Adrenal gland (tissue), 5 donors: ENCODE results near the gene NPHS2.

Experiments used
- CTCF ChIP-seq, 6 experiments: fragments of 450-650 bp in 4 of 6; fragments of 200-600 bp in 2 of 6; sonication (generic) in 1 of 6; IDR thresholded peaks; 1 replicate in 5 of 6; 2 replicates in 1 of 6; pipeline versions ENCODE4 v1.5.1 to v1.8.0; 2016 to 2021; ENCODE audit warnings: antibody characterized with exemption in 6 of 6, mild to moderate bottlenecking in 2 of 6, moderate library complexity in 1 of 6
- POLR2A ChIP-seq, 2 donors: fragments of 450-650 bp; IDR thresholded peaks; one replicate each; pipeline ENCODE4 v1.6.1; 2017; ENCODE audit warnings: antibody characterized with exemption in 2 of 2, mild to moderate bottlenecking in 2 of 2, moderate library complexity in 1 of 2
- donor health status: DM: no; HTN: no; CAD: no.

GRCh38 chr1:179612361-179612760, 36.6 kb upstream of the NPHS2 start:
- TF ChIP-seq CTCF (IDR thresholded peaks at IDR 0.05) (no peak), POLR2A (IDR thresholded peaks at IDR 0.05) (no peak)
